Kidney epithelial cell (primary cell): ENCODE data around the gene SP9. TPM values are rescaled to one million over a fixed set of nuclear protein-coding genes. Genes with fewer than 3 reads are reported as not detected.

Experiments
- DNase-seq: peaks from one replicate; pipeline ENCODE4 v3.0.0-alpha.2; 2010; ENCODE audit warnings: low read depth
- H3K27me3 ChIP-seq: 2 replicates; pipeline ENCODE4 v1.6.0; 2011; ENCODE audit warnings: low read length; ENCODE audit not compliant: control insufficient read depth, insufficient read depth
- H3K36me3 ChIP-seq: 2 replicates; pipeline ENCODE4 v1.5.1; 2011; ENCODE audit warnings: low read length; ENCODE audit not compliant: control insufficient read depth, insufficient read depth
- H3K4me3 ChIP-seq: 2 replicates; pipeline ENCODE4 v1.5.1; 2011; ENCODE audit warnings: low read depth, mild to moderate bottlenecking, control low read depth, low read length
- total RNA-seq: library from RNA; depleted of rRNA; stranded (reverse); fragments of >200 nt; gene quantifications from 2 replicates; pipeline ENCODE4 v1.2.3, GENCODE V29; 2015
- TF ChIP-seq, protein P1 (sequence below): IDR thresholded peaks from 2 replicates; pipeline ENCODE4 v1.5.1; 2011; ENCODE audit warnings: mild to moderate bottlenecking, moderate library complexity, low read length, control low read depth, inconsistent platforms; ENCODE audit not compliant: insufficient read depth, poor library complexity, severe bottlenecking

The SP9 gene
- total RNA-seq, 1 donor from 2014 or later: not detected

DNA sequence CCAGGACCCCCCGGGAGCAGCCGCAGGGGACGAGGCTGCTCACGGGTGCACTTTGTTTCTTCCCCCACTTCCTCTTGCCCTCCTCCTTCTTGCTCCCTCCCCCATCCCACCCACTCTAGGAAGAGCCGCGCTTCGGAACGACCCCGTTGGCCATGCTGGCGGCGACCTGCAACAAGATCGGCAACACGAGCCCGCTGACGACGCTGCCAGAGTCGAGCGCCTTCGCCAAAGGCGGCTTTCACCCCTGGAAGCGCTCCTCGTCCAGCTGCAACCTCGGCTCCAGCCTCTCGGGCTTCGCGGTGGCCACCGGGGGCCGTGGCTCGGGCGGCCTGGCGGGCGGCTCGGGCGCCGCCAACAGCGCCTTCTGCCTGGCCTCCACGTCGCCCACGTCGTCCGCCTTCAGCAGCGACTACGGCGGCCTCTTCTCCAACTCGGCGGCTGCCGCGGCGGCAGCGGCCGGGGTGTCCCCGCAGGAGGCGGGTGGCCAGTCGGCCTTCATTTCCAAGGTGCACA is 1.3 kb downstream of the SP9 start:
- TF ChIP-seq, protein P1, sequence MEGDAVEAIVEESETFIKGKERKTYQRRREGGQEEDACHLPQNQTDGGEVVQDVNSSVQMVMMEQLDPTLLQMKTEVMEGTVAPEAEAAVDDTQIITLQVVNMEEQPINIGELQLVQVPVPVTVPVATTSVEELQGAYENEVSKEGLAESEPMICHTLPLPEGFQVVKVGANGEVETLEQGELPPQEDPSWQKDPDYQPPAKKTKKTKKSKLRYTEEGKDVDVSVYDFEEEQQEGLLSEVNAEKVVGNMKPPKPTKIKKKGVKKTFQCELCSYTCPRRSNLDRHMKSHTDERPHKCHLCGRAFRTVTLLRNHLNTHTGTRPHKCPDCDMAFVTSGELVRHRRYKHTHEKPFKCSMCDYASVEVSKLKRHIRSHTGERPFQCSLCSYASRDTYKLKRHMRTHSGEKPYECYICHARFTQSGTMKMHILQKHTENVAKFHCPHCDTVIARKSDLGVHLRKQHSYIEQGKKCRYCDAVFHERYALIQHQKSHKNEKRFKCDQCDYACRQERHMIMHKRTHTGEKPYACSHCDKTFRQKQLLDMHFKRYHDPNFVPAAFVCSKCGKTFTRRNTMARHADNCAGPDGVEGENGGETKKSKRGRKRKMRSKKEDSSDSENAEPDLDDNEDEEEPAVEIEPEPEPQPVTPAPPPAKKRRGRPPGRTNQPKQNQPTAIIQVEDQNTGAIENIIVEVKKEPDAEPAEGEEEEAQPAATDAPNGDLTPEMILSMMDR: no peak
- Histone ChIP-seq H3K27me3 (peaks cover 91% of the 10 kb centered on the region), H3K4me3 (no peak overlapping the region), H3K36me3 (no peaks in the 10 kb centered on the region)
- DNase-seq: no peak

DNA sequence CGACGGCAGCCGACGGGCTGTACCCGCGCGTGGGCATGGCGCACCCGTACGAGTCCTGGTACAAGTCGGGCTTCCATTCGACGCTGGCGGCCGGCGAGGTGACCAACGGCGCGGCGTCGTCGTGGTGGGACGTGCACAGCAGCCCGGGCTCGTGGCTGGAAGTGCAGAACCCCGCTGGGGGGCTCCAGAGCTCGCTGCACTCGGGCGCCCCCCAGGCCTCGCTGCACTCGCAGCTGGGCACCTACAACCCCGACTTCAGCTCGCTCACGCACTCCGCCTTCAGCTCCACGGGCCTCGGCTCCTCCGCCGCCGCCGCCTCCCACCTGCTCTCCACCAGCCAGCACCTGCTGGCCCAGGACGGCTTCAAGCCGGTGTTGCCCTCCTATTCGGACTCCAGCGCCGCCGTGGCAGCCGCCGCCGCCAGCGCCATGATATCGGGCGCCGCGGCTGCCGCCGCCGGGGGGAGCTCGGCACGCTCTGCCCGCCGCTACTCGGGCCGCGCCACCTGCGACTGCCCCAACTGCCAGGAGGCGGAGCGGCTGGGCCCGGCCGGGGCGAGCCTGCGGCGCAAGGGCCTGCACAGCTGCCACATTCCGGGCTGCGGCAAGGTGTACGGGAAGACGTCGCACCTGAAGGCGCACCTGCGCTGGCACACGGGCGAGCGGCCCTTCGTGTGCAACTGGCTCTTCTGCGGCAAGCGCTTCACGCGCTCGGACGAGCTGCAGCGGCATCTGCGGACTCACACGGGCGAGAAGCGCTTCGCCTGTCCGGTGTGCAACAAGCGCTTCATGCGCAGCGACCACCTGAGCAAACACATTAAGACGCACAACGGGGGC is 2.0 kb downstream of the SP9 start:
- TF ChIP-seq, protein P1: no peak
- H3K36me3 ChIP-seq: no peaks in the 10 kb centered on the region
- peak overlapping the region; percentile 23 for H3K4me3 ChIP-seq
- DNase-seq: no peak
- peaks cover 88% of the 10 kb centered on the region for H3K27me3 ChIP-seq

DNA sequence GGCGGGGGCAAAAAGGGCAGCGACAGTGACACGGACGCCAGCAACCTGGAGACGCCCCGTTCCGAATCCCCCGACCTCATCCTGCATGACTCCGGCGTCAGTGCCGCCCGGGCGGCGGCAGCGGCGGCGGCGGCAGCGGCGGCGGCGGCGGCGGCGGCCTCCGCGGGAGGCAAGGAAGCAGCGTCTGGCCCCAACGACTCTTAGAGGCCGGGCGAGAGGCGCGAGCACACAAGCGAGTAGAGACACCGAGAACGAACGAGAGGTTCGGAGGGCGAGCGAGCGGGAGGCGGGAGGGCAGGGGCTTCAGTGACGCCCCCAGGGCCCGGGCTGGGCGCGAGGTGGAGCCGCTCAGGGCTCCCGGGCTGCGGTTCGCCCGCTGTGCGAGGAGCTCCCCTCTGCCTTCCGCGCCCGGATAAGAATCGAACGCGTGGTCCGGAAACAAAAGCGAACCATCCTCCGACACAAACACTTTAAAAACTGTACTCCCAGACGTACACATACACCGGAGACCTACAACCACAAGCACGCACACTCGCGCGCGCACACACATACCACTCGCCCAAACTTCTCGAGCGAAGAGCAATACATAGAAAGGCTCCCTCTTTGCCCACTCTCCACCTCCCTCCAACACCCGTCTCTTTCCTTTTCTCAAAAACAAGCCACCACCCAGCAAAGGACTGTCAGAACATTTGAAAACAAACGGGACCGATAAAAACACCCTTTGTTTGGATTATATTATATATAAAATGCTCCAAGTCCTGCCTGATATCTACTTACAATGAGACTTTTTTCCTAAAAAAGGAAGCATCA is 2.8 kb downstream of the SP9 start:
- DNase-seq: no peak
- H3K27me3 ChIP-seq: peaks cover 88% of the 10 kb centered on the region
- peak overlapping the region; percentile 23 for H3K4me3 ChIP-seq
- H3K36me3 ChIP-seq: no peaks in the 10 kb centered on the region
- TF ChIP-seq, protein P1: no peak

DNA sequence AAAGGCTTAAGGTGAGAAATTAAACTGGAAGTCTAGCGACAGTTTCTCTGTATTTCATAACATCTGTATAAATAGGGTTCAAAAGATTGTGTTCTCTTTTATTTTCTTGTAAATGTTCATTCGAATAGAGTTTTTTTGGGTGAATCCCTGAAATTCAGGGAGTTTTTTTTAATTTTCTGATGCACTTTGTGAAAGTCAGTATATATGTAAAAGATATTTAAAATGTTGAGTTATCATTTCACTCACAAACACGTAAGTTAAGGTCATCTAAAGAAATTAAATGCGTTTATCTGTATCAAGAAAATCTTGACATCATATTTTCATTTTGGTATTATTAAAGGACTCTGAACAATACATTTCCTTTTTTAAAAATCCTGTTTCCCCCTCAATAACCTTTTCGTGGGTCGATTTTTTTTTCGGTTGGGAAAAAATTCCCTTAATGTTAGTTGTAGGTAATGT is 3.4 kb downstream of the SP9 start:
- TF ChIP-seq, protein P1: no peak
- Histone ChIP-seq H3K27me3 (peaks cover 86% of the 10 kb centered on the region), H3K36me3 (no peaks in the 10 kb centered on the region), H3K4me3 (no peak overlapping the region)
- no peak for DNase-seq

DNA sequence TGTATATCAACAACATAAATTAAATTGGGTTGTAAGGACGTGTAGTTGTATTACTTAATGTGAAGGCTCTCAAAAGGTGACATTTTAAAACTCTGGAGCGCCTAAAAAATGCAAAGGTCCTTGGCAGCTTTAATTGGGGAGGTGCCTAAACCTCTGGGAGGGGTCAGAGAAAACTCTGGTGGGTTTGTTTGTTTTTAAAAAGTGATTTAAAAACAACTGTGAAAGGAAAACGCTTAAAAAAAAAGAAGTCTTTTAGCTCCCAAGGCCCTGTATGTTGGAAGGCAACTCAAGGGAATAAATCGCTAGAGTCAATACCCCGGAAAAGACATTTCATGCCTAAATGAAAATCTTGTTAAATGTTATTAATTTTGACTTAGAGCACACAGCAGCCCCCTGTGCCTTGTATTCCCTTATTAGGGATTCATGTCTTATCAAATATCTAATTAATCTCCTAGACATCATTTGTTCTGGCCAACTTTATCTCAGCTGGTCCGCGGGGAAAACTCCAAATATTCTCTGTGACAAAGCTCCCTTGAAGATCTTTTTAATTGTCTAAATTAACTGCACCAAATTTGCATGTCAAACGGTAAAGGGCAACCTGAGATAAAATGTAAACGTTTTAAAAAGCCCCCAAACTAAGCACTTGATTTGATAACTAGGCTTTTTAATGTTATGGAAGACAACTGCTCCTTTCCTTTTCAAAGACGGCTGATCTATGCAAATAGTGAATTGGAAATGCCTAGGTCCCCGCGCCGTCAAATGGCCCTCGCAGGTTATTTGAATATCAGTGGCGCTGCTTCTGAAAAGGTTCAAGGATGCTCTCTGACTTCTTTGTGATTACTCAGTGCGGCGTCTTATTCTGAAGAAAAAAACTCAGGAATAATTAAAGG is 4.2 kb downstream of the SP9 start:
- no peaks in the 10 kb centered on the region for H3K36me3 ChIP-seq
- TF ChIP-seq, protein P1: no peak
- peaks cover 86% of the 10 kb centered on the region for H3K27me3 ChIP-seq
- no peak overlapping the region for H3K4me3 ChIP-seq
- DNase-seq: no peak
